ENCODE data around the gene WFDC1.

The WFDC1 gene

DNA sequence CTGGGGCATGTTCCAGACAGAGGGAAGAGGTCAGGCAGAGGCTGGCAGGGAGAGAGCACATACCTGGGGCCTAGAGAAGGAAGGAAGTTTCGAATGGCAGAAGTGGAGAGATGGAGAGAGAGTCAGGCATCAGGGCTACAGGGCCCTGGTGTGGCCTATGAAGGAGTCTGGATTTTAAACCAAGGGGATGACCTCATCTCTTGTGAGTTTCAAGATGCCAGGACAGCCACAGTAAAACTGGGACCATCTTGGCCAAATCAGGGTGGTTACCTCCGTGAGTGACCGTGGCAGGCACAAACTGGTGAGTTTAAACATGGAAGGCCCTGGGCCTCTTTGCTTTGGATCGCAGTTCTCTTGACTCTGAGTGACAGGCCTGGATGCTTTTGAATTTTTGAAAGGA is 66.1 kb downstream of the WFDC1 start:
- H3K4me3 ChIP-seq (ENCODE audit: low read length) = no peak overlapping the region
- WGBS (ENCODE audit: extremely low coverage, insufficient coverage, low lambda C conversion rate) = no CpG with 5 or more reads among the region's 4 CpGs
- no peak overlapping the region for H4K5ac ChIP-seq (ENCODE audit: low read length)
- H3K56ac ChIP-seq (ENCODE audit: low read length) = no peak overlapping the region
- no peaks in the 10 kb centered on the region for H3K4me1 ChIP-seq (ENCODE audit: control insufficient read depth, low read depth, low read length)
- no peak overlapping the region for H2AK5ac ChIP-seq (ENCODE audit: low read length)
- H3K23ac ChIP-seq (ENCODE audit: low read length) = no peak overlapping the region
- no peaks in the 10 kb centered on the region for H3K79me2 ChIP-seq (ENCODE audit: control insufficient read depth, insufficient read depth, low read length)
- H3K27me3 ChIP-seq (ENCODE audit: insufficient read depth, low read length, poor library complexity) = no peaks in the 10 kb centered on the region
- no peak overlapping the region for H3K4me2 ChIP-seq (ENCODE audit: low read length)
- H3K18ac ChIP-seq (ENCODE audit: low read length) = no peak overlapping the region
- no peak overlapping the region for H2BK120ac ChIP-seq (ENCODE audit: low read depth, low read length)
- H3K27ac ChIP-seq (ENCODE audit: low read depth, low read length) = no peak overlapping the region
- H2BK15ac ChIP-seq (replicated peaks; ENCODE audit: low read depth) = no peak overlapping the region
- no peak overlapping the region for H3K9ac ChIP-seq (ENCODE audit: low read length)
- DNase-seq = no peak
- no peak overlapping the region for H4K8ac ChIP-seq (ENCODE audit: low read depth, low read length)
- H3K79me1 ChIP-seq (ENCODE audit: low read length) = no peaks in the 10 kb centered on the region
- no peaks in the 10 kb centered on the region for H3K36me3 ChIP-seq (ENCODE audit: control insufficient read depth, insufficient read depth, low read length)
- H3K4ac ChIP-seq (ENCODE audit: low read depth, low read length) = no peak overlapping the region
- no peak overlapping the region for H2BK5ac ChIP-seq (ENCODE audit: low read length)

- Histone ChIP-seq H3K4me2 (ENCODE audit: low read length) (no peak overlapping the region), H3K4me1 (ENCODE audit: control insufficient read depth, low read depth, low read length) (no peaks in the 10 kb centered on the region), H3K27ac (ENCODE audit: low read depth, low read length) (no peak overlapping the region), H3K79me2 (ENCODE audit: control insufficient read depth, insufficient read depth, low read length) (no peaks in the 10 kb centered on the region), H3K36me3 (ENCODE audit: control insufficient read depth, insufficient read depth, low read length) (no peaks in the 10 kb centered on the region), H3K23ac (ENCODE audit: low read length) (no peak overlapping the region), H3K4ac (ENCODE audit: low read depth, low read length) (no peak overlapping the region), H3K4me3 (ENCODE audit: low read length) (no peak overlapping the region), H2BK120ac (ENCODE audit: low read depth, low read length) (no peak overlapping the region), H4K5ac (ENCODE audit: low read length) (no peak overlapping the region), H3K9ac (ENCODE audit: low read length) (no peak overlapping the region), H2BK5ac (ENCODE audit: low read length) (no peak overlapping the region), H3K18ac (ENCODE audit: low read length) (no peak overlapping the region), H2BK15ac (replicated peaks; ENCODE audit: low read depth) (no peak overlapping the region), H3K27me3 (ENCODE audit: insufficient read depth, low read length, poor library complexity) (no peaks in the 10 kb centered on the region), H3K79me1 (ENCODE audit: low read length) (no peaks in the 10 kb centered on the region), H2AK5ac (ENCODE audit: low read length) (no peak overlapping the region), H4K8ac (ENCODE audit: low read depth, low read length) (no peak overlapping the region), H3K56ac (ENCODE audit: low read length) (no peak overlapping the region)
- WGBS (ENCODE audit: extremely low coverage, insufficient coverage, low lambda C conversion rate) = no CpG with 5 or more reads among the region's 5 CpGs
- no peak for DNase-seq
Observed at GRCh38 chr16:84361546-84361945, 66.9 kb downstream of the WFDC1 start.

DNA sequence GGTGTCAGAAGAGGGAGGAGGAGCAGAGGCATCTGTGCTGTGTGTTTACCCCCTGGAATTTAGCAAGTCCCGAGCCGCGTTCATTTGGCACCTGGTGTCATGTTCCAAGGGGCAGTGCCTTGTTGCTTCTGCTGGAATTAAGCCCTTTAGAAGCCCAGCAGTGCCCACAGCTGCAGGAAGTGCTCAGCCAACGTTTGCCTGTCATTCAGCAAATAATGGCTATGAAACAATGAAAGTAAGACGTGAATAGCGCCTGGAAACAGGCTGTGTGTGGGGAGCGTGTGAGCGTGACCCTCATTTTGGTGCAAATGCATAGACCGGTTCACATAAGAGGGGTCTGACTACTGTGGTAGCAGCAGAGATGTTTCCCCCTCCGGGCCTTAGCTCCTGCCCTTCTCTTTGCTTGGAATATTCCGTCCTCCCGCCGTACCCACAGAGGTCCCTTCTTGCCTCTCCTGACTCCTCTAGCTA is 67.8 kb downstream of the WFDC1 start:
- no peaks in the 10 kb centered on the region for H3K27me3 ChIP-seq (ENCODE audit: insufficient read depth, low read length, poor library complexity)
- no peak overlapping the region for H2AK5ac ChIP-seq (ENCODE audit: low read length)
- H2BK120ac ChIP-seq (ENCODE audit: low read depth, low read length) = no peak overlapping the region
- no peaks in the 10 kb centered on the region for H3K36me3 ChIP-seq (ENCODE audit: control insufficient read depth, insufficient read depth, low read length)
- no peak overlapping the region for H3K18ac ChIP-seq (ENCODE audit: low read length)
- H3K79me2 ChIP-seq (ENCODE audit: control insufficient read depth, insufficient read depth, low read length) = no peaks in the 10 kb centered on the region
- H3K23ac ChIP-seq (ENCODE audit: low read length) = no peak overlapping the region
- H3K4ac ChIP-seq (ENCODE audit: low read depth, low read length) = no peak overlapping the region
- peak; percentile 66 for DNase-seq
- no peak overlapping the region for H2BK15ac ChIP-seq (replicated peaks; ENCODE audit: low read depth)
- H3K27ac ChIP-seq (ENCODE audit: low read depth, low read length) = no peak overlapping the region
- H4K5ac ChIP-seq (ENCODE audit: low read length) = no peak overlapping the region
- H3K79me1 ChIP-seq (ENCODE audit: low read length) = no peaks in the 10 kb centered on the region
- H3K4me3 ChIP-seq (ENCODE audit: low read length) = no peak overlapping the region
- H3K9ac ChIP-seq (ENCODE audit: low read length) = no peak overlapping the region
- no peak overlapping the region for H4K8ac ChIP-seq (ENCODE audit: low read depth, low read length)
- no peak overlapping the region for H3K56ac ChIP-seq (ENCODE audit: low read length)
- no peak overlapping the region for H2BK5ac ChIP-seq (ENCODE audit: low read length)
- no peak overlapping the region for H3K4me2 ChIP-seq (ENCODE audit: low read length)
- H3K4me1 ChIP-seq (ENCODE audit: control insufficient read depth, low read depth, low read length) = no peaks in the 10 kb centered on the region
- WGBS (ENCODE audit: extremely low coverage, insufficient coverage, low lambda C conversion rate) = no CpG with 5 or more reads among the region's 13 CpGs

- no peaks in the 10 kb centered on the region for H3K36me3 ChIP-seq (ENCODE audit: control insufficient read depth, insufficient read depth, low read length)
- DNase-seq = no peak
- no peak overlapping the region for H3K56ac ChIP-seq (ENCODE audit: low read length)
- no peak overlapping the region for H2BK15ac ChIP-seq (replicated peaks; ENCODE audit: low read depth)
- WGBS (ENCODE audit: extremely low coverage, insufficient coverage, low lambda C conversion rate) = no CpG with 5 or more reads among the region's 9 CpGs
- H3K79me1 ChIP-seq (ENCODE audit: low read length) = no peaks in the 10 kb centered on the region
- H3K4me2 ChIP-seq (ENCODE audit: low read length) = no peak overlapping the region
- H3K4ac ChIP-seq (ENCODE audit: low read depth, low read length) = no peak overlapping the region
- H3K79me2 ChIP-seq (ENCODE audit: control insufficient read depth, insufficient read depth, low read length) = no peaks in the 10 kb centered on the region
- no peak overlapping the region for H2AK5ac ChIP-seq (ENCODE audit: low read length)
- no peak overlapping the region for H2BK120ac ChIP-seq (ENCODE audit: low read depth, low read length)
- no peak overlapping the region for H3K18ac ChIP-seq (ENCODE audit: low read length)
- H3K9ac ChIP-seq (ENCODE audit: low read length) = no peak overlapping the region
- no peak overlapping the region for H4K5ac ChIP-seq (ENCODE audit: low read length)
- no peak overlapping the region for H3K23ac ChIP-seq (ENCODE audit: low read length)
- H3K4me3 ChIP-seq (ENCODE audit: low read length) = no peak overlapping the region
- H3K27me3 ChIP-seq (ENCODE audit: insufficient read depth, low read length, poor library complexity) = no peaks in the 10 kb centered on the region
- H2BK5ac ChIP-seq (ENCODE audit: low read length) = no peak overlapping the region
- no peak overlapping the region for H3K27ac ChIP-seq (ENCODE audit: low read depth, low read length)
- peaks cover 4% of the 10 kb centered on the region for H3K4me1 ChIP-seq (ENCODE audit: control insufficient read depth, low read depth, low read length)
- no peak overlapping the region for H4K8ac ChIP-seq (ENCODE audit: low read depth, low read length)
Observed at GRCh38 chr16:84366208-84366607, 71.5 kb downstream of the WFDC1 start.

GRCh38 chr16:84367297-84367680 is 72.6 kb downstream of the WFDC1 start:
- no peak overlapping the region for H3K9ac ChIP-seq (ENCODE audit: low read length)
- WGBS (ENCODE audit: extremely low coverage, insufficient coverage, low lambda C conversion rate) = no CpG with 5 or more reads among the region's 9 CpGs
- H3K4ac ChIP-seq (ENCODE audit: low read depth, low read length) = no peak overlapping the region
- no peaks in the 10 kb centered on the region for H3K79me2 ChIP-seq (ENCODE audit: control insufficient read depth, insufficient read depth, low read length)
- H4K5ac ChIP-seq (ENCODE audit: low read length) = no peak overlapping the region
- no peaks in the 10 kb centered on the region for H3K36me3 ChIP-seq (ENCODE audit: control insufficient read depth, insufficient read depth, low read length)
- no peak overlapping the region for H3K4me3 ChIP-seq (ENCODE audit: low read length)
- no peak overlapping the region for H3K18ac ChIP-seq (ENCODE audit: low read length)
- no peak overlapping the region for H2BK5ac ChIP-seq (ENCODE audit: low read length)
- peaks cover 4% of the 10 kb centered on the region for H3K4me1 ChIP-seq (ENCODE audit: control insufficient read depth, low read depth, low read length)
- no peak overlapping the region for H3K27ac ChIP-seq (ENCODE audit: low read depth, low read length)
- no peak overlapping the region for H3K4me2 ChIP-seq (ENCODE audit: low read length)
- DNase-seq = no peak
- no peak overlapping the region for H3K23ac ChIP-seq (ENCODE audit: low read length)
- no peaks in the 10 kb centered on the region for H3K27me3 ChIP-seq (ENCODE audit: insufficient read depth, low read length, poor library complexity)
- no peak overlapping the region for H4K8ac ChIP-seq (ENCODE audit: low read depth, low read length)
- H2BK120ac ChIP-seq (ENCODE audit: low read depth, low read length) = no peak overlapping the region
- no peak overlapping the region for H2AK5ac ChIP-seq (ENCODE audit: low read length)
- no peaks in the 10 kb centered on the region for H3K79me1 ChIP-seq (ENCODE audit: low read length)
- H3K56ac ChIP-seq (ENCODE audit: low read length) = no peak overlapping the region
- no peak overlapping the region for H2BK15ac ChIP-seq (replicated peaks; ENCODE audit: low read depth)

- H3K4me2 ChIP-seq (ENCODE audit: low read length) = peak overlapping the region; percentile 74
- H2BK15ac ChIP-seq (replicated peaks; ENCODE audit: low read depth) = no peak overlapping the region
- H3K27ac ChIP-seq (ENCODE audit: low read depth, low read length) = no peak overlapping the region
- H3K9ac ChIP-seq (ENCODE audit: low read length) = peak overlapping the region; percentile 57
- no CpG with 5 or more reads among the region's 27 CpGs for WGBS (ENCODE audit: extremely low coverage, insufficient coverage, low lambda C conversion rate)
- no peak overlapping the region for H3K23ac ChIP-seq (ENCODE audit: low read length)
- peak overlapping the region; percentile 81 for H3K56ac ChIP-seq (ENCODE audit: low read length)
- no peaks in the 10 kb centered on the region for H3K79me1 ChIP-seq (ENCODE audit: low read length)
- no peaks in the 10 kb centered on the region for H3K36me3 ChIP-seq (ENCODE audit: control insufficient read depth, insufficient read depth, low read length)
- H3K4me3 ChIP-seq (ENCODE audit: low read length) = no peak overlapping the region
- H2BK5ac ChIP-seq (ENCODE audit: low read length) = no peak overlapping the region
- no peak overlapping the region for H3K4ac ChIP-seq (ENCODE audit: low read depth, low read length)
- DNase-seq = no peak
- no peak overlapping the region for H4K5ac ChIP-seq (ENCODE audit: low read length)
- H3K27me3 ChIP-seq (ENCODE audit: insufficient read depth, low read length, poor library complexity) = no peaks in the 10 kb centered on the region
- H2BK120ac ChIP-seq (ENCODE audit: low read depth, low read length) = no peak overlapping the region
- no peaks in the 10 kb centered on the region for H3K79me2 ChIP-seq (ENCODE audit: control insufficient read depth, insufficient read depth, low read length)
- H4K8ac ChIP-seq (ENCODE audit: low read depth, low read length) = no peak overlapping the region
- peaks cover 4% of the 10 kb centered on the region for H3K4me1 ChIP-seq (ENCODE audit: control insufficient read depth, low read depth, low read length)
- H2AK5ac ChIP-seq (ENCODE audit: low read length) = no peak overlapping the region
- H3K18ac ChIP-seq (ENCODE audit: low read length) = no peak overlapping the region
Observed at GRCh38 chr16:84367750-84368307, 73.2 kb downstream of the WFDC1 start.
